C4-2B (cell line): ENCODE results near the gene KIRREL2.
A peak's percentile ranks its signal among the peaks of the same experiment; 100 is the strongest.

Experiments used
- H3K27ac ChIP-seq: fragments of 450-650 bp; 2 replicates; pipeline ENCODE4 v1.5.1; 2017
- CTCF ChIP-seq: fragments of 450-650 bp; conservative IDR thresholded peaks from 2 replicates; pipeline ENCODE4 v1.5.1; 2017; ENCODE audit warnings: mild to moderate bottlenecking
- ZFX ChIP-seq: fragments of 450-650 bp; IDR thresholded peaks from 2 replicates; pipeline ENCODE4 v1.6.1; 2017

The KIRREL2 gene

GRCh38 chr19:35895911-35896642, 39.4 kb downstream of the KIRREL2 start:
- H3K27ac ChIP-seq: no peak overlapping the region
- TF ChIP-seq ZFX (no peak), CTCF (no peak)

- no peak overlapping the region for H3K27ac ChIP-seq
- TF ChIP-seq CTCF (no peak), ZFX (no peak)
Measured at GRCh38 chr19:35896643-35897040, 39.9 kb downstream of the KIRREL2 start.

- TF ChIP-seq CTCF: no peak
- TF ChIP-seq ZFX: no peak
- peak overlapping the region; percentile 82 for H3K27ac ChIP-seq
Measured at GRCh38 chr19:35897706-35898451, 41.2 kb downstream of the KIRREL2 start.

- H3K27ac ChIP-seq: peak overlapping the region; percentile 82
- TF ChIP-seq ZFX (no peak), CTCF (no peak)
Measured at GRCh38 chr19:35898499-35898809, 41.7 kb downstream of the KIRREL2 start.

- TF ChIP-seq ZFX (no peak), CTCF (no peak)
- peak overlapping the region; percentile 82 for H3K27ac ChIP-seq
Measured at GRCh38 chr19:35899547-35900214, 43.0 kb downstream of the KIRREL2 start.

GRCh38 chr19:35901055-35901644, 44.4 kb downstream of the KIRREL2 start:
- TF ChIP-seq CTCF (no peak), ZFX (no peak)
- H3K27ac ChIP-seq: peak overlapping the region; percentile 82; the same call in 1 of the 2 replicates
